HepG2 (cell line): ENCODE data around the gene HEMK1. TPM values are rescaled to one million over a fixed set of nuclear protein-coding genes. Genes with fewer than 3 reads are reported as not detected.

Source experiments
- AGO1 ChIP-seq: fragments of 200-400 bp; formaldehyde crosslinking; IDR thresholded peaks from 2 replicates; pipeline ENCODE4 v1.6.1; 2017; ENCODE audit warnings: mild to moderate bottlenecking, low read depth, low read length, moderate library complexity; ENCODE audit not compliant: poor library complexity, severe bottlenecking
- CBX1 ChIP-seq: IDR thresholded peaks from one replicate; pipeline ENCODE4 v1.6.1; 2016; ENCODE audit warnings: antibody characterized with exemption, low read depth
- CTCF ChIP-seq: sonication (generic); formaldehyde crosslinking; IDR thresholded peaks from 2 replicates; pipeline ENCODE4 v1.5.0; 2020; ENCODE audit warnings: mild to moderate bottlenecking, missing genetic modification reagents, moderate library complexity
- KLF16 ChIP-seq, 2 experiments: sonication (generic) in 1 of 2; formaldehyde crosslinking in 1 of 2; IDR thresholded peaks; 2 replicates each; pipeline versions ENCODE4 v1.6.1 to v1.8.0; 2016 to 2023; ENCODE audit warnings: missing genetic modification reagents in 2 of 2, missing compliant biosample characterization in 1 of 2
- KMT2A ChIP-seq: sonication (generic); formaldehyde crosslinking; IDR thresholded peaks from 2 replicates; pipeline ENCODE4 v1.4.0; 2020; ENCODE audit warnings: missing genetic modification reagents
- MAZ ChIP-seq, 2 experiments: sonication (generic) in 1 of 2; formaldehyde crosslinking in 1 of 2; IDR thresholded peaks; 2 replicates each; pipeline versions ENCODE4 v1.5.0 to v1.6.1; 2012 to 2020; ENCODE audit warnings: low read depth in 2 of 2, mild to moderate bottlenecking in 2 of 2, borderline replicate concordance in 1 of 2, improper control_type of control experiment in 1 of 2, low read length in 1 of 2, missing genetic modification reagents in 1 of 2, moderate library complexity in 1 of 2
- NR2F1 ChIP-seq, 2 experiments: fragments of 450-650 bp in 1 of 2; formaldehyde crosslinking in 1 of 2; IDR thresholded peaks; 2 replicates each; pipeline versions ENCODE4 v1.5.0 to v1.6.1; 2016 to 2020; ENCODE audit warnings: mild to moderate bottlenecking in 1 of 2, missing compliant biosample characterization in 1 of 2, missing genetic modification reagents in 1 of 2, moderate library complexity in 1 of 2
- PAX8 ChIP-seq: sonication (generic); formaldehyde crosslinking; IDR thresholded peaks from 2 replicates; pipeline ENCODE4 v1.8.0; 2022; ENCODE audit warnings: mild to moderate bottlenecking, missing genetic modification reagents, borderline replicate concordance
- RNF219 ChIP-seq: sonication (generic); formaldehyde crosslinking; IDR thresholded peaks from 2 replicates; pipeline ENCODE4 v1.5.0; 2020; ENCODE audit warnings: mild to moderate bottlenecking, missing genetic modification reagents
- SMAD3 ChIP-seq: sonication (generic); formaldehyde crosslinking; IDR thresholded peaks from 2 replicates; pipeline ENCODE4 v1.4.0; 2020; ENCODE audit warnings: missing genetic modification reagents
- TEF ChIP-seq: sonication (generic); formaldehyde crosslinking; IDR thresholded peaks from 2 replicates; pipeline ENCODE4 v1.5.0; 2020; ENCODE audit warnings: missing genetic modification reagents
- ZBTB46 ChIP-seq: sonication (generic); formaldehyde crosslinking; IDR thresholded peaks from 2 replicates; pipeline ENCODE4 v1.4.0; 2020; ENCODE audit warnings: mild to moderate bottlenecking, missing genetic modification reagents, borderline replicate concordance
- ZNF558 ChIP-seq: sonication (generic); formaldehyde crosslinking; IDR thresholded peaks from 2 replicates; pipeline ENCODE4 v1.9.0; 2022; ENCODE audit warnings: mild to moderate bottlenecking, missing genetic modification reagents, borderline replicate concordance
- ZNF564 ChIP-seq: sonication (generic); formaldehyde crosslinking; IDR thresholded peaks from 2 replicates; pipeline ENCODE4 v1.8.1; 2023; ENCODE audit warnings: mild to moderate bottlenecking, missing genetic modification reagents
- ZNF572 ChIP-seq: sonication (generic); formaldehyde crosslinking; IDR thresholded peaks from 2 replicates; pipeline ENCODE4 v1.5.1; 2020; ENCODE audit warnings: mild to moderate bottlenecking, missing genetic modification reagents
- ZNF576 ChIP-seq: sonication (generic); formaldehyde crosslinking; IDR thresholded peaks from 2 replicates; pipeline ENCODE4 v1.4.0; 2020; ENCODE audit warnings: mild to moderate bottlenecking, missing genetic modification reagents
- ZNF687 ChIP-seq: sonication (generic); formaldehyde crosslinking; IDR thresholded peaks from 2 replicates; pipeline ENCODE4 v1.5.1; 2020; ENCODE audit warnings: mild to moderate bottlenecking, missing genetic modification reagents, moderate library complexity
- polyA plus RNA-seq, 8 experiments: library from polyadenylated mRNA; depleted of rRNA in 3 of 8; stranded (reverse) in 7 of 8; unstranded in 1 of 8; fragments of >200 nt; fragmentation: Illumina TruSeq in 4 of 8; extraction: Trizol in 4 of 8; gene quantifications; 2 replicates each; pipeline versions ENCODE4 v1.2.1 to v1.2.3, GENCODE V29; 2011 to 2016; ENCODE audit warnings: low read depth in 4 of 8, missing spikeins in 1 of 8, mixed read lengths in 1 of 8; ENCODE audit not compliant: insufficient read depth in 1 of 8
- total RNA-seq, 5 experiments: library from RNA; depleted of rRNA; stranded (reverse); fragments of >200 nt; fragmentation: Illumina TruSeq; extraction: Trizol; gene quantifications; 2 replicates each; pipeline ENCODE4 v1.2.3, GENCODE V29; 2016; ENCODE audit warnings: low read depth in 1 of 5

Gene HEMK1
- total and polyA plus RNA-seq, 2 of the 13 experiments (the other 11 are each of a cell fraction or from before 2014, with no cell fraction given) = 9.8 to 12.6 TPM

- TF ChIP-seq ZNF558 (no peak), ZNF576 (CRISPR knock-in tag) (no peak), TEF (CRISPR knock-in tag) (no peak), RNF219 (CRISPR knock-in tag) (no peak), ZNF564 (CRISPR knock-in tag) (no peak), CBX1 (no peak), ZBTB46 (CRISPR knock-in tag) (no peak), SMAD3 (CRISPR knock-in tag) (no peak), NR2F1 (CRISPR knock-in tag; IDR thresholded peaks at IDR 0.05) (no peak), ZNF687 (peak; percentile 62), ZNF572 (CRISPR knock-in tag) (0 out of 2 replicates have a peak, but pooled peaks have one; percentile 44), KMT2A (CRISPR knock-in tag) (no peak), PAX8 (CRISPR knock-in tag) (no peak), KLF16 (CRISPR knock-in tag; IDR thresholded peaks at IDR 0.05) (no peak), AGO1 (no peak), CTCF (no peak), MAZ (IDR thresholded peaks at IDR 0.05; ENCODE audit: borderline replicate concordance, low read depth, low read length) (no peak), MAZ (CRISPR knock-in tag; IDR thresholded peaks at IDR 0.05; ENCODE audit: low read depth) (no peak)
Measured at GRCh38 chr3:50599115-50599715, 29.9 kb downstream of the HEMK1 start (continued).
